ENCODE results near the gene SPSB3. TPM values are rescaled to one million over a fixed set of nuclear protein-coding genes. Genes with fewer than 3 reads are reported as not detected.

Gene SPSB3
- total RNA-seq, 1 donor from 2014 or later = 44.2 TPM

DNA sequence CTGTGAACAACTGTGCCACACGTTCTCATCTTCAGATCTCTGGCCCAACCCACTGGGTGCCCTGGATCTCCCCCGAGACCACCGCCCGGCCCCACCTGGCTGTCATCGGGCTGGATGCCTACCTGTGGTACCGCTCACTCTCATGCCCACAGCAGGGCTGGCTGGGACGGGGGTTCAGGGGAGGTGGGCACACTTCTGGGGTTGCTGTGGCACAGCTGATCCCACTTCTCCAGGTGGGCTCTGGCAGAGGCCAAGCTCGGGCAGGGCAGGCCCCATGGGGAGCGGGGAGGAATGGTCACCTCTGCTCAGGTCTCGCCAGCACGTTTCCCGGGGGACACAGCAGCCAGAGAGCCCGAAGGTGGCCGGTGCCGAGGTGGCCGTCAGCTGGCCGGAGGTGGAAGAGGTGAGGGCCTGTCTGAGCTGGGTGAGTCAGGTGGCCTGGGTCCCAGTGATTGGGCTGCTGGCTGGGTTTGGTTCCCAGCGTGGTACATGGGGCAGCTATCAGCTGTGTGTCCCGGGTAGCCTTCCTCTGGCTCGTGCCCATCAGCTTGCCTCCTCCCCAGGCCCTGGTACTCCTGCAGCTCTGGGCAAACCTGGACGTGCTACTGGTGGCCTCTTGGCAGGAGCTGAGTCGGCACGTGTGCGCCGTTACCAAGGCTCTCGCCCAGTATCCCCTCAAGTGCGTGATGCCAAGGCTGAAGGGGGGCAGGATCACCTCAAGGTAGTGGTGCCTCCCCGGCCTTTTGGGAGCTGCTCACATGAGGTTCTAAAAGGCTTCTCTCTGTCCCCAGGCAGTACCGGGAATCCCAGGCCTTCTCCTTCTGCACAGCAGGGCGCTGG is 7.1 kb downstream of the SPSB3 start:
- intact Hi-C loops (cut with DNase I) = no loop called here
- no peak overlapping the region for H3K27ac ChIP-seq
- H3K4me1 ChIP-seq = peaks cover 35% of the 10 kb centered on the region
- no peak for ATAC-seq
- TF ChIP-seq, protein P1, sequence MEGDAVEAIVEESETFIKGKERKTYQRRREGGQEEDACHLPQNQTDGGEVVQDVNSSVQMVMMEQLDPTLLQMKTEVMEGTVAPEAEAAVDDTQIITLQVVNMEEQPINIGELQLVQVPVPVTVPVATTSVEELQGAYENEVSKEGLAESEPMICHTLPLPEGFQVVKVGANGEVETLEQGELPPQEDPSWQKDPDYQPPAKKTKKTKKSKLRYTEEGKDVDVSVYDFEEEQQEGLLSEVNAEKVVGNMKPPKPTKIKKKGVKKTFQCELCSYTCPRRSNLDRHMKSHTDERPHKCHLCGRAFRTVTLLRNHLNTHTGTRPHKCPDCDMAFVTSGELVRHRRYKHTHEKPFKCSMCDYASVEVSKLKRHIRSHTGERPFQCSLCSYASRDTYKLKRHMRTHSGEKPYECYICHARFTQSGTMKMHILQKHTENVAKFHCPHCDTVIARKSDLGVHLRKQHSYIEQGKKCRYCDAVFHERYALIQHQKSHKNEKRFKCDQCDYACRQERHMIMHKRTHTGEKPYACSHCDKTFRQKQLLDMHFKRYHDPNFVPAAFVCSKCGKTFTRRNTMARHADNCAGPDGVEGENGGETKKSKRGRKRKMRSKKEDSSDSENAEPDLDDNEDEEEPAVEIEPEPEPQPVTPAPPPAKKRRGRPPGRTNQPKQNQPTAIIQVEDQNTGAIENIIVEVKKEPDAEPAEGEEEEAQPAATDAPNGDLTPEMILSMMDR (IDR thresholded peaks at IDR 0.05) = no peak
- no peaks in the 10 kb centered on the region for H3K27me3 ChIP-seq (ENCODE audit: low read depth)
- peak overlapping the region; percentile 98 for H3K4me3 ChIP-seq
- H3K36me3 ChIP-seq = peaks cover 47% of the 10 kb centered on the region
- DNase-seq = no peak
- no peaks in the 10 kb centered on the region for H3K9me3 ChIP-seq

DNA sequence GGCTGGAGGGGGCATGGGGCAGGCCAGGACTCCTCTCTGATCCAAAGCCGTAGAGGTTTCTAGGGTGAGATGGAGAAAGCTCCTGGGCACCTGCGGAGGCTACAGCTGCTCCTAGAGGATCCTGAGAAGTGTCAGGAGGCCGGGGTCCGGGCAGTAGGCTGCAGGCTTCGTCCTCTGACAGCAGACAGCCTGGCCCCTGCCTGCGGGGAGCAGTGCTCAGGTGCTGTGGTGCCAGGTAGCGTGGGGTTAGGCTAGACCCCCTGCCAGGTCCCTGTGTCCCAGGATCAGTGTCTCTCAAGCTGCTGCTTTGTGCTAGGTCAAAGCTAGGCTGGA is 8.0 kb downstream of the SPSB3 start:
- ATAC-seq = no peak
- Histone ChIP-seq H3K9me3 (no peaks in the 10 kb centered on the region), H3K36me3 (peaks cover 48% of the 10 kb centered on the region), H3K4me3 (peak overlapping the region; percentile 98), H3K27ac (peak overlapping the region; percentile 94), H3K27me3 (ENCODE audit: low read depth) (no peaks in the 10 kb centered on the region), H3K4me1 (peaks cover 37% of the 10 kb centered on the region)
- TF ChIP-seq, protein P1 (IDR thresholded peaks at IDR 0.05) = no peak
- DNase-seq = no peak
- intact Hi-C loops (cut with DNase I) = no loop called here

DNA sequence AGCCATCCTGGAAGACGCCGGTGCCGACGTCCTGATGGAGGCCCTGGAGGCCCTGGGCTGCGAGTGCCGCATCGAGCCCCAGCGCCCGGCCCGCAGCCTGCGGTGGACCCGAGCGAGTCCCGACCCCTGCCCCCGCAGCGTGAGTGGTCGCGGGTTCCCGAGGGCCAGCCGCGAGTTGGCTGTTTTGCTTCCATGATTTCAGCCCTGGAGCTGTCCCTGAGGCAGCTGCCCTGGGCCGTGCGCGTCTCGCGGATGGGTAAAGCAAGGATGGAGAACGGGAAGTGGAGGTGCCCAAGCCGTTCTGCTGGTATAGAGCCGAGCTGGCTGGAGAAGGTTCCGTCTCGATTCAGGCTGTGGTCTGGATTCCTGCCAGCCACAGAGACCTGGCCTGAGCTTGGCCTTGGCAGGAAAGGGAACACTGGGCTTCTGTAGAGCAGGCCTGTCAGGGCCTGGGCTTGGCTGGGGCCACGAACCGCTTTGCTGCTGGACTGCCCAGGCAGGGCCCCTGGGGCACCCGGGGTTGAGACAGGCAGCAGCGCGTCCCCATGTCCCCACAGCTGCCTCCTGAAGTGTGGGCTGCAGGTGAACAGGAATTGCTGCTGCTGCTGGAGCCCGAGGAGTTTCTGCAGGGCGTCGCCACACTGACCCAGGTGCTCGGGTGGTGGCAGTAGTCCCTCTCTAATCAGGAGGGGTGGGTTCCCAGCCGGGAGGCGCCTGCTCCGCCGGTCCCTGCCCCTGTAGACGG is 8.5 kb downstream of the SPSB3 start:
- TF ChIP-seq, protein P1 (IDR thresholded peaks at IDR 0.05) = no peak
- H3K36me3 ChIP-seq = peaks cover 50% of the 10 kb centered on the region
- DNase-seq (no peak), ATAC-seq (peak; percentile 1 to 15)
- intact Hi-C loops (cut with DNase I) = no loop called here
- no peaks in the 10 kb centered on the region for H3K9me3 ChIP-seq
- no peaks in the 10 kb centered on the region for H3K27me3 ChIP-seq (ENCODE audit: low read depth)
- H3K4me3 ChIP-seq = peak overlapping the region; percentile 98
- peaks cover 37% of the 10 kb centered on the region for H3K4me1 ChIP-seq
- peak overlapping the region; percentile 94 for H3K27ac ChIP-seq

DNA sequence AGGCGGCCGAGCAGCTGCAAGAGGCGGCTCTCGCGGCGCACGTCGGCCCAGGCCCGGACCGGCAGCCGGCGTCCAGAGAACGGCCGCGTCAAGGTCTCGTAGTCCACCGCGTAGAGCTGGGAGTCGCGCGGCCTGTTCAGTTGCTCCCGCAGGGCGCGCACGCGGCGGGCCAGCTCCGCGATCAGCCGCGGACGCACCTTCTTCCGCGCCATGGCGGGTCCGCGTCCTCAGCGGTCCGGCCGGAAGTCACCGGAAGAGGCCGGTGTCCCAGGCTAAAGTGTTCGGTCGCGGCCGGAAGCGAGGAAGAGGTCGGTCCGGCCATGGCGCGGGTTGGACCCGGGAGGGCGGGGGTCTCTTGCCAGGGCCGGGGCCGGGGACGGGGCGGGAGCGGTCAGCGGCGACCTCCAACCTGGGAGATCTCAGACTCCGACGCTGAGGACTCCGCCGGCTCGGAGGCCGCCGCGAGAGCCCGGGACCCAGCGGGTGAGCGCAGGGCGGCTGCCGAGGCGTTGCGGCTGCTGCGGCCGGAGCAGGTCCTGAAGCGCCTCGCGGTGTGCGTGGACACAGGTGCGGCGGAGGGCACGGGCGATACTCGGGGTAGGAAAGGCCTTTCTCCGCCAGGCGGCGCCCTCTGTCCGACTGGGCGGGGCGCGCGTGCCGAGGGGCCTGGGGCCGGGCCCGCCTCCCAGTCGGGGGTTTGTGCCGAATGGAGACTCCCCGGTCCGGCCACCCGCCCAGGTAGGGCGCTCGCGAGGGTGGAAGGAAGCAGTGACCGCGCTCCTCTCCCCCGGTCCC is 9.3 kb downstream of the SPSB3 start, which contains the start of gene MRPS34:
MRPS34 (minus strand) TSS at position 227 of the 795 bp plus-strand sequence; CDS start at position 212, 15 bp downstream.
- H3K27ac ChIP-seq = peak within 1 kb of the TSS; percentile 94
- peaks cover 50% of the 10 kb centered on the region for H3K36me3 ChIP-seq
- ATAC-seq (peak; percentile 85 to 86), DNase-seq (peak; percentile 88)
- H3K4me1 ChIP-seq = peaks cover 37% of the 10 kb centered on the region
- H3K9me3 ChIP-seq = no peaks in the 10 kb centered on the region
- H3K4me3 ChIP-seq = peak within 1 kb of the TSS; percentile 98
- H3K27me3 ChIP-seq (ENCODE audit: low read depth) = no peaks in the 10 kb centered on the region
- TF ChIP-seq, protein P1 (IDR thresholded peaks at IDR 0.05) = peak; percentile 79
- intact Hi-C loops (cut with DNase I) = no loop called here

DNA sequence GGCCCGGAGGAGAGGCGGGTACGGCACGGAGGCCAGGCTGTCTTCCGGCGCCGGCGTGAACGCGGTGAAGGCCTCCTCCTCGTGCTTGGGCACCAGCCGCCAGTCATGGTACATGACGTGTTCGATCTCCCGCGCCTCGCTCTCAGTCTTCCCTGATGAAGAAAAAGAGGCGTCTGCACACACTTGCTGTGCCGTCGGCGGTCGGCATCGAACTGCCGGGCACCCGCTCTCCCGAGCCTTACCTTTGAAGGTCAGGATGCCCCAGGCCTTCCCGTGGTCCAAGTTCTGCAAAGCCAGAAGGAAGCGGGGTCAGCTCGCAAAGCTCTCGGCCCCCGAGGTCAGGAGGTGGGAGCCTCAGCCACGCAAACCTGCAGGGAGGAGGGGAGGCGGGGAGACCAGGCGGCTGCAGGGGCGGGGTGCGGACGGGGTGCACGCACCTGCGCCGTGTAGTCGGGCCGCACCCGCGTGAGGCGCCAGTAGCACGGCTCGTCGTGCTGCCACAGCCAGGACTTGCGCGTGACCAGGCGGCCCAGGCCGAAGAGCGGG is 9.9 kb downstream of the SPSB3 start, which contains the start of gene EME2:
EME2 (plus strand) TSS at position 449 of the 546 bp plus-strand sequence. CDS start 418 bp downstream, outside the sequence.
- ATAC-seq = peak; percentile 0 to 4
- Histone ChIP-seq H3K27ac (peak within 1 kb of the TSS; percentile 94), H3K9me3 (no peaks in the 10 kb centered on the region), H3K4me3 (peak within 1 kb of the TSS; percentile 98), H3K27me3 (ENCODE audit: low read depth) (no peaks in the 10 kb centered on the region), H3K36me3 (peaks cover 50% of the 10 kb centered on the region), H3K4me1 (peaks cover 37% of the 10 kb centered on the region)
- intact Hi-C loops (cut with DNase I) = no loop called here
- TF ChIP-seq, protein P1 (IDR thresholded peaks at IDR 0.05) = no peak
- DNase-seq = no peak
